ENCODE data around the gene DALRD3.

GRCh38 chr3:48993834-48994233, 24.5 kb downstream of the DALRD3 start:
- no peak for TF ChIP-seq POLR2A (IDR thresholded peaks at IDR 0.05; ENCODE audit: low read length)
- no peak for TF ChIP-seq CTCF (IDR thresholded peaks at IDR 0.05)
- no peak for TF ChIP-seq SREBF2 (IDR thresholded peaks at IDR 0.05)
- TF ChIP-seq NPAS2 (CRISPR knock-in tag; IDR thresholded peaks at IDR 0.05; ENCODE audit: borderline replicate concordance) = no peak
- TF ChIP-seq CHD2 (IDR thresholded peaks at IDR 0.05; ENCODE audit: low read length, partially characterized antibody) = no peak
- TF ChIP-seq NR3C1 (IDR thresholded peaks at IDR 0.05) = no peak
- TF ChIP-seq PHF8 (IDR thresholded peaks at IDR 0.05; ENCODE audit: borderline replicate concordance, low read depth) = no peak
- TF ChIP-seq, protein P1, sequence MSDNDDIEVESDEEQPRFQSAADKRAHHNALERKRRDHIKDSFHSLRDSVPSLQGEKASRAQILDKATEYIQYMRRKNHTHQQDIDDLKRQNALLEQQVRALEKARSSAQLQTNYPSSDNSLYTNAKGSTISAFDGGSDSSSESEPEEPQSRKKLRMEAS (IDR thresholded peaks at IDR 0.05) = no peak
